Right lobe of liver (tissue), 6 donors: ENCODE data around the gene PTH1R. TPM values are rescaled to one million over a fixed set of nuclear protein-coding genes. Genes with fewer than 3 reads are reported as not detected.

ENCODE experiments used
- ATAC-seq, 4 donors: fragments of 200-7000 bp; cut with Tn5 transposase; one replicate each; pipeline ENCODE4 v1.9.1; 2020; ENCODE audit warnings: mild to moderate bottlenecking in 4 of 4, moderate library complexity in 4 of 4
- DNase-seq, 3 donors: peaks; one replicate each; pipeline ENCODE4 v3.0.0-alpha.2; 2020
- H3K27ac ChIP-seq, 3 donors: fragments of 200-600 bp; one replicate each; pipeline ENCODE4 v1.8.0; 2022
- H3K27me3 ChIP-seq, 2 donors: fragments of 200-600 bp; one replicate each; pipeline ENCODE4 v1.8.0; 2022
- H3K36me3 ChIP-seq, 4 donors: fragments of 200-600 bp; sonication (generic) in 1 of 4; one replicate each; pipeline versions ENCODE4 v1.5.1 to v1.8.0; 2017 to 2022; ENCODE audit warnings: control low read depth in 1 of 4
- H3K4me1 ChIP-seq, 4 donors: fragments of 200-600 bp; sonication (generic) in 1 of 4; one replicate each; pipeline versions ENCODE4 v1.5.1 to v1.8.0; 2017 to 2022; ENCODE audit warnings: control low read depth in 1 of 4
- H3K4me3 ChIP-seq, 3 donors: fragments of 200-600 bp; one replicate each; pipeline ENCODE4 v1.8.0; 2022
- H3K9me3 ChIP-seq, 4 donors: fragments of 200-600 bp; sonication (generic) in 1 of 4; one replicate each; pipeline versions ENCODE4 v1.5.1 to v1.8.0; 2017 to 2022; ENCODE audit warnings: control low read depth in 1 of 4
- POLR2A ChIP-seq: fragments of 450-650 bp; IDR thresholded peaks from one replicate; pipeline ENCODE4 v1.6.1; 2017; ENCODE audit warnings: antibody characterized with exemption, mild to moderate bottlenecking
- WGBS: methylation state at CpG from one replicate; pipeline ENCODE4 v1.1.6; 2018; ENCODE audit warnings: low coverage, low lambda C conversion rate; ENCODE audit not compliant: insufficient coverage; ENCODE audit errors: missing lambda C conversion rate; 5-methylcytosine and 5-hydroxymethylcytosine counted together
- intact Hi-C, 2 donors: fragments of 100-400 bp; cut with DNase I; formaldehyde crosslinking; loops; one replicate each; pipeline versions ENCODE4 v1.11.2 to v1.14.1; 2022
- total RNA-seq, 6 experiments: library from RNA; depleted of rRNA in 2 of 6; stranded (reverse); fragments of >200 nt in 2 of 6; fragmentation: NEBNext Ultra II Directional in 3 of 6; extraction: Animal tissue kit (Norgen Biotek cat#: 25700) in 3 of 6; gene quantifications; one replicate each; pipeline versions ENCODE4 v1.1.0 to v1.2.4, GENCODE V29; 2016 to 2023
- TF ChIP-seq, protein P1 (sequence below), 4 donors: fragments of 200-600 bp in 3 of 4; fragments of 450-650 bp in 1 of 4; IDR thresholded peaks; one replicate each; pipeline versions ENCODE4 v1.5.1 to v1.8.0; 2016 to 2022; ENCODE audit warnings: antibody characterized with exemption in 4 of 4, mild to moderate bottlenecking in 2 of 4
- donor health status: DM: no; HTN: yes; CAD: no.
- donor health status: DM: no; HTN: no; CAD: no.
- donor health status: DM: no; HTN: no; CAD: no.
- donor health status: DM: no; HTN: yes; CAD: no.
- donor health status: DM: no; HTN: yes; CAD: no.

PTH1R gene
- total RNA-seq, 6 experiments from 2014 or later: 6.1 to 32.5 (median 16.0) TPM

DNA sequence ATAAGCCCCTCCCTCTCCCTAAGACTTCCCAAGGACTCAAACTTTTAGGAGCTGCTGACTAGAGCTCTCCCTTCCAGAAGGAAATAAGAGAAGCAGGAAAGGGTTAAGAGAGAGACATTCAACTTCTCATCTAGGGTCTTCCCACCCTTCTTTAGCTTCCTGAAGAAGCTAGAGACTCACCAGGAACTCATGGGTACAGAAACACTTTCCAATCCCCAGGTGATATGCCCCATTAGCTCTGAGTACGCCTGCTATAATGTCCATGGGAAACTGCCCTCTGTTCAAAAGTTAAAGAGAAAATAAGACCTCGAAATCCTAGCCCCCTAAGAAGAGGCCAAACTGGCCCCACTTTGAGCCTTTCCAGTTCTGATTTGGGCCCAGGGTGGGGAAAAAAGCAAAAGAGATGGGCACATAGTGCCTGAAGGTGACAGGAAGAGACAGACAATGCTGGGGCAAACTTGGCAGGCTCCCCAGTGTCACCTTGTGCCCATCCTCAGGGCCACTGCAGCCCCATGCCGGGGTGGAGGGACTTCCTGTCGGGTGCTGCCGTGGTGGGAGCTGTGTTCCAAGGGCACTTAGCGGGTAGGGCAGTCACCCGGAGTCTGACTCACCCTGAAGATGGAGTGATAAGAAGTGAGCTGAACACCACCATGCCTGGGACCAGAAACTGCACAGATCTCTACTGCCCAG lies 69.5 kb downstream of the PTH1R start:
- Histone ChIP-seq H3K27ac (peak overlapping the region; percentile 41 to 92 (median 42)), H3K27me3 (no peaks in the 10 kb centered on the region), H3K36me3 (no peaks in the 10 kb centered on the region), H3K4me1 (peaks cover 0 to 83% (median 39%) of the 10 kb centered on the region in 4 donors), H3K9me3 (no peaks in the 10 kb centered on the region), H3K4me3 (no peak overlapping the region)
- peak in 2 of 3 donors; percentile 58 to 73 for DNase-seq
- peak in 2 of 4 donors; percentile 3 to 42 for ATAC-seq
- TF ChIP-seq, protein P1, sequence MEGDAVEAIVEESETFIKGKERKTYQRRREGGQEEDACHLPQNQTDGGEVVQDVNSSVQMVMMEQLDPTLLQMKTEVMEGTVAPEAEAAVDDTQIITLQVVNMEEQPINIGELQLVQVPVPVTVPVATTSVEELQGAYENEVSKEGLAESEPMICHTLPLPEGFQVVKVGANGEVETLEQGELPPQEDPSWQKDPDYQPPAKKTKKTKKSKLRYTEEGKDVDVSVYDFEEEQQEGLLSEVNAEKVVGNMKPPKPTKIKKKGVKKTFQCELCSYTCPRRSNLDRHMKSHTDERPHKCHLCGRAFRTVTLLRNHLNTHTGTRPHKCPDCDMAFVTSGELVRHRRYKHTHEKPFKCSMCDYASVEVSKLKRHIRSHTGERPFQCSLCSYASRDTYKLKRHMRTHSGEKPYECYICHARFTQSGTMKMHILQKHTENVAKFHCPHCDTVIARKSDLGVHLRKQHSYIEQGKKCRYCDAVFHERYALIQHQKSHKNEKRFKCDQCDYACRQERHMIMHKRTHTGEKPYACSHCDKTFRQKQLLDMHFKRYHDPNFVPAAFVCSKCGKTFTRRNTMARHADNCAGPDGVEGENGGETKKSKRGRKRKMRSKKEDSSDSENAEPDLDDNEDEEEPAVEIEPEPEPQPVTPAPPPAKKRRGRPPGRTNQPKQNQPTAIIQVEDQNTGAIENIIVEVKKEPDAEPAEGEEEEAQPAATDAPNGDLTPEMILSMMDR (IDR thresholded peaks at IDR 0.05): no peak
- TF ChIP-seq POLR2A: no peak
- 50% methylated on average over 2 of the region's 7 CpGs for WGBS
- intact Hi-C loops: no loop called here

DNA sequence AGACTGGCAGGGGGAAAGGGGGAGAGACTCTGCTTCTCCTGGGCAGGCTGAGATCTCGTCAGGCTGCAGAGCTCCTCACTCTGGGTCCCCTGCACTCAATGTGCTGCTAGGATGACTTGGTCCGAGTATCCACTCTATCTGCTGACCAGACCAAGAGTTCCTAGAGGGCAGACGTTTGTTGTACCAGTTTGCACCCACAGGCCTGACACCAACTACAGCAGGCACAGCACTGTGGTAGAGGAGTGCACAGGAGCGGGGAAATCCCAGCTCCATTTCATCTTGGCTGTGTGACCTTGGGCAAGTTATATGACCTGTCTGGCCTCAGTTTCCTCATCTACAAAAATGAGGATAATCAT lies 70.0 kb downstream of the PTH1R start:
- 60% methylated on average over 1 of the region's 4 CpGs for WGBS
- H3K4me3 ChIP-seq: no peak overlapping the region
- ATAC-seq (no peak), DNase-seq (no peak)
- H3K27ac ChIP-seq: peak overlapping the region; percentile 41 to 92 (median 42)
- no peaks in the 10 kb centered on the region for H3K9me3 ChIP-seq
- TF ChIP-seq, protein P1 (IDR thresholded peaks at IDR 0.05): no peak
- no peak for TF ChIP-seq POLR2A
- H3K27me3 ChIP-seq: no peaks in the 10 kb centered on the region
- H3K4me1 ChIP-seq: peaks cover 0 to 81% (median 39%) of the 10 kb centered on the region in 4 donors
- intact Hi-C loops: no loop called here
- no peaks in the 10 kb centered on the region for H3K36me3 ChIP-seq

DNA sequence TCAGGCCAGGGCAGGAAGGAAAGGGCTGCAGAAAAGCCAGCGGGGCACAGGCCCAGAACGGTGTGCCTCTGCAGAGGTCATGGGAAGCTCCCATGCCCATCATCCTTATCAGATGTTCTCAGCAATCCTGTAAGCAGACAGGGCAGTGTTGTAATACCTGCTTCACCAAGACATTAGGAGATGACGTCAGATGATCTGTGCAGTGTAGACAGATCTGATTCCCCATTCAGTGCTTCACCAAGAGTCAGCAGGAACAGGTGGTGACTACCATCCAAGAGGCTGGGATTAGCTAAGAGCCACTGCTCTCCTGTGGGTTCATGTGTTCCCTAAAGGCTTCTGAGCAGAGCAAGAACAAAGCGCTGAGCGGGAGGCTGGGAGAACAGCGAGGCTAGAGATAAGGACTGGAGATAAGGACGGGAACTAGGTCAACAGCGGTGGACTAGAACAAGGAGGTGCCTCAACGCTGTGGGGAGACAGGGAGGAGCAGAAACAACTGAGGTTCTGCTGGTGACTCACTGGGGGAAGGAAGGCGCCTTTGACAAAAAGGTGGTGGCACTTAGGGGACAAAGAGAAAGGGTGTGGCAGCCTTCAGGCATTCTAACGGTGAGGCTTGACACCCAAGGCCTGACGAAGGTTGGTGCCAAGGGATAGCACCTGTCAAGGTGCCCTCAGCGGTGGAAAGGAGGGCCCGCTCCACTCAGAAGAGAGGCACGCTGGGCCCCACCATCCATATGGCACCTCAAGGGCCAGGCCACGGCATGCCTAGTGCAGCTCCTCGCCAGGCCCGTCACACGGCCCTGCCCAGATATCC lies 70.7 kb downstream of the PTH1R start:
- 13% methylated on average over 10 of the region's 19 CpGs for WGBS
- peak overlapping the region; percentile 41 to 92 (median 42) for H3K27ac ChIP-seq
- no peaks in the 10 kb centered on the region for H3K27me3 ChIP-seq
- TF ChIP-seq, protein P1 (IDR thresholded peaks at IDR 0.05): no peak
- no peak for TF ChIP-seq POLR2A
- DNase-seq: peak; percentile 62 to 82 (median 69)
- H3K36me3 ChIP-seq: no peaks in the 10 kb centered on the region
- H3K9me3 ChIP-seq: no peaks in the 10 kb centered on the region
- no peak overlapping the region for H3K4me3 ChIP-seq
- peak; percentile 63 to 71 (median 67) for ATAC-seq
- peaks cover 0 to 79% (median 36%) of the 10 kb centered on the region in 4 donors for H3K4me1 ChIP-seq
- intact Hi-C loops: no loop called here

DNA sequence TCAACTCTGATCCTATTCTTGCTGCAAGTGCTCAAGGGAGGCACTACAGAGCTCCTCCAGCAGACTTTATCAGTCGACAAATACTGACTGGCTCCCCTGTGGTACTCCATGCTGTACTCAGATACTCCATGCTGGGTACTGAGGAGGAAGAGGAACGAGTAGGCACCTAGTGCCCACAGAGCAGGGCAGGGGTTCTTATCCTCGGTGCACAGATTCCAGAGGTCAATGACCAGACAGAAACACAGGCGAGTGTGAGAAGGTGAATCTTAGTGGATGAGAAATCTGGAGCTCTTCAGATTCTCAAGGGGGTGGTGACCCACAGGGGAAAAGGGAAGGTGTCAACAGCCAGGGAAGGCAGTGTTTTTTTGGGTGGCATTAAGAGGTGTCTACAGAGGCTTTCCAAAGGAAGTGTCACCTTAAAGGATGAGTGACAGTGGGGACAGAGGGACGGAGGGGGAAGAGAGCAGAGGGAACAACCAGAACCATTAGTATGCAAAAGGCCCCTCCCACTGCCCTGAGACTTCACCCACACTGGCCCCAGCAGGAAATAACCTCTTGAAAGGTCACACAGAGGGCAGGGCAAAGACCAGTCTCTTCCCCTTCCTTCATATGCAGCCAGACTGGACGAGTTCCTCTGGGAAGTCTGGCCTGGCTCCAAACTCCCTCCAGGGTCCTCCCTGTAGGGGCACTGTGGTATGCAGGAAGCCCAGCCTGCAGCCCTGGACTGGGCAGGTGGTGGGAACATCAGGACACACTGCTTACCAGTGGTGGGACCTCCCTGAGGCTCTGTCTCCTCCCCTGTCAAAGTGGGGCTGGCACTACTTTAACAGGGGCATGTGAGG lies 71.5 kb downstream of the PTH1R start:
- intact Hi-C loops: no loop called here
- no peaks in the 10 kb centered on the region for H3K9me3 ChIP-seq
- H3K27me3 ChIP-seq: no peaks in the 10 kb centered on the region
- no peak overlapping the region for H3K4me3 ChIP-seq
- H3K36me3 ChIP-seq: no peaks in the 10 kb centered on the region
- TF ChIP-seq, protein P1 (IDR thresholded peaks at IDR 0.05): no peak
- no peak for TF ChIP-seq POLR2A
- H3K27ac ChIP-seq: peak overlapping the region; percentile 41 to 92 (median 42)
- 3% methylated on average over 5 of the region's 6 CpGs for WGBS
- DNase-seq: peak in 2 of 3 donors; percentile 58 to 73
- H3K4me1 ChIP-seq: peaks cover 0 to 71% (median 31%) of the 10 kb centered on the region in 4 donors
- ATAC-seq: peak; percentile 55 to 62 (median 60)
